Choroid plexus epithelial cell (primary cell): ENCODE results near the gene GPR152.

ENCODE experiments used
- DNase-seq: peaks from one replicate; pipeline ENCODE4 v3.0.0-alpha.2; 2010; ENCODE audit warnings: low read depth
- H3K4me3 ChIP-seq: 2 replicates; pipeline ENCODE4 v1.5.1; 2011; ENCODE audit warnings: low read depth, mild to moderate bottlenecking, control low read depth, low read length, moderate library complexity
- TF ChIP-seq, protein P1 (sequence below): conservative IDR thresholded peaks from 2 replicates; pipeline ENCODE4 v1.5.1; 2011; ENCODE audit warnings: low read depth, mild to moderate bottlenecking, control low read depth, inconsistent platforms, low read length, moderate library complexity

GPR152 gene

DNA sequence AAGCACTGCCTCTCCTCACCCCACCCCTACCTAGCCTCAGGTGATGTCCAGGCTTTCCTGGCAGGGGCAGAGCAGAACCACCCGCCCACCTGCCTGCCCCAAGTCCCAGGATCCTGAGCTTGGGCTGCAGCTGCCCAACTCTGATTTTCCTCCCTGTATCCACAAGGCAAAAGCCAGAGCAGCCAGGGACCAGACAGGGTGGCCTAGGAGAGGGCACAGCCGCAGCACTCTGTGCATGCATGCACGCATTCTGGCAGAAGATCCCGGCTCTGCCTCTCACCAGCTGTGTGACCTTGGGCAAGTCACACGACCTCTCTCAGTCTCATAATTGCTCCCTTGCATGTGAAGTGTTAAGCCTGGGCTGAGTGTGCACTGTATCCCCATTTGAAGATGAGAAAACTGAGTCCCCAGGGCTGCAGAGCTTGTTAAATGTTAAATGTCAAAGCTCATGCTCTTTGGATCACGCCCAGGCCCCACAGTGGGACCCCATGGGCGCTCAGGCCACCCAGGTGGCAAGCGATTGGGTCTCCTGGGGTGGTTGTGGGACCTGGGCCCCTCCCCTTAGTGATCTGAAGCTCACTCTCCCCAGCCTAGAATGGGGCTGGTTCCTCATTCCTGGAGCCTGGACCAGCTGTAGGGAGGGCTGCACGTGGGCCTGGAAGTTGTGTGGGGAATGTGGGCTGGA is 39.9 kb downstream of the GPR152 start:
- TF ChIP-seq, protein P1, sequence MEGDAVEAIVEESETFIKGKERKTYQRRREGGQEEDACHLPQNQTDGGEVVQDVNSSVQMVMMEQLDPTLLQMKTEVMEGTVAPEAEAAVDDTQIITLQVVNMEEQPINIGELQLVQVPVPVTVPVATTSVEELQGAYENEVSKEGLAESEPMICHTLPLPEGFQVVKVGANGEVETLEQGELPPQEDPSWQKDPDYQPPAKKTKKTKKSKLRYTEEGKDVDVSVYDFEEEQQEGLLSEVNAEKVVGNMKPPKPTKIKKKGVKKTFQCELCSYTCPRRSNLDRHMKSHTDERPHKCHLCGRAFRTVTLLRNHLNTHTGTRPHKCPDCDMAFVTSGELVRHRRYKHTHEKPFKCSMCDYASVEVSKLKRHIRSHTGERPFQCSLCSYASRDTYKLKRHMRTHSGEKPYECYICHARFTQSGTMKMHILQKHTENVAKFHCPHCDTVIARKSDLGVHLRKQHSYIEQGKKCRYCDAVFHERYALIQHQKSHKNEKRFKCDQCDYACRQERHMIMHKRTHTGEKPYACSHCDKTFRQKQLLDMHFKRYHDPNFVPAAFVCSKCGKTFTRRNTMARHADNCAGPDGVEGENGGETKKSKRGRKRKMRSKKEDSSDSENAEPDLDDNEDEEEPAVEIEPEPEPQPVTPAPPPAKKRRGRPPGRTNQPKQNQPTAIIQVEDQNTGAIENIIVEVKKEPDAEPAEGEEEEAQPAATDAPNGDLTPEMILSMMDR = no peak
- no peak overlapping the region for H3K4me3 ChIP-seq
- DNase-seq = no peak

DNA sequence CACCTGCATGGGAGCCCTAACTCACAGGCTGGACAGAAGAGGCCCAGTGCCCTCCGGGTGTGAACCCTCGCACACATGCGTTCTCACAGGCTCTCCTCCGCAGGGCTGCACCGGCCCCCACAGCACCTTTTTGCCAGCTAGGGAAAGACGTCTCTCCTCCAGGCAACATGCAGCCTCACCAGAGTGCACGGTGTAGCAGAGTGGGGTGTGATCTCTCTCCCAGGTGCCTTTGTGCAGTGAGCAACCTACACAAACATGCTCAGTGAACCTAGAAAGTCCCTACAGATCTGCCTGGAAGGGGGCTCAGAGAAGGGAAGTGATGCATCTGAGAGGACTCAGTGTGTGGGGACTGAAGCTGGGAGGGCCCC is 40.8 kb downstream of the GPR152 start:
- no peak for DNase-seq
- TF ChIP-seq, protein P1 = no peak
- H3K4me3 ChIP-seq = no peak overlapping the region

DNA sequence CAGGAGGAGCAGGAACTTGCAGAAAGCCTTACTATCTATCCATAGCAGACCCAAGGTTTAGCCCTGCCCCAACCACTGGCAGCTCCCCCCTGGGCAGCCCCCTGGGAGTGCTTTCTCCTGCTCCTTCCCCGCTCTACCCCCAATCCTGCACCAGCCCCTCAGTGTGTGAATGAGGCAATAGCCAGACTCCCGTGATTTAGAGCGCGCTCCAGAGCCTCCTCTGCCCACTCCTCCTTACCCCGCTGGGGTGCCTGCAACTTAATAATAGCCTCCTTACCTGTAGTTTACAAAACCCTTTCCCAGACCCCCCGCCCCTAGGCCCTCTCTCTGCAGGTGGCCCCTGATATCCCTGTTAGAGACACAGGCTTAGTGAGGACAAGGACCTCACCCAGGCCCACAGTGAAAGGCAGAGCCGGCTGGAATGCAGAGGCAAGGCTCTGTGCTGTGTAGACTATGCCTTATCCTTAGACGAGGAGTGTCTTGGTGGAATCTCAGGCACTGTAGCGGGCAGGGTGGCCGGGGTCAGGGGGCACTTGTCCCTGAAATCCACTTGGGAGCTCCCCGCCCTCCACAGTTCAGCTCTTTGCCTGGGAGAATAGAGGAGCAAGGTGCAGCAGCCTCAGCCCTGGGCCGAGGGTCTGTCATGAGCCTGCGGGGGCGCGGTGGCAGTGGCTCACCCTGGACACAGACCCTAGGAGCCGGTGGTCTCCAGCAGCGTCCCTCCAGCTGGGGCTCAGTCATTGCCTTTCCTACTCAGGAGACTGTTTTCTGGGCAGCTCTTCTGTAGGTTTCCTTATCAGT is 41.3 kb downstream of the GPR152 start:
- no peak for DNase-seq
- TF ChIP-seq, protein P1 = no peak
- H3K4me3 ChIP-seq = no peak overlapping the region

DNA sequence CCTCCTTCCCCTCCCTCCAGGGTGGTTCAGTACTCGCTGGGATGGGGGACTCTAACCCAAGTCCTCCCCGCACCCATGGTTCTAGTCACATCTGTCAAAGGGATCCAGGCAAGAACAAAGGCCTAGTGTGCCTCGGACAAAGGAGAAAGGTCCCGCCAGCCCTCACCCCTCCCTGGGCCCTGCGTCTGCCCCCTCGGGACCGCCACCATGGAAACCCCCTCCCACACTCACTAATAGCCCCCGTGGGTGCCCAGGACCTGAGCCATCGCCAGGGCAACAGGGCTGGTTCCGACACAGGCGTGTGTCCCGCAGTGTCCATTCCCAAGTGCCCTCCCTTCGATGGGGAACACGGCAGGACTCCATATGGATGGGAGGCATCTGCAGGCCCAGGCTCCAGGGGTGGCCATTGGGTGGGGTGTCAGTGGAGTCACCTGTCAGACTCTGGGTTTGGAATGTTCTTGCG is 42.1 kb downstream of the GPR152 start:
- DNase-seq = no peak
- TF ChIP-seq, protein P1 = no peak
- H3K4me3 ChIP-seq = no peak overlapping the region

DNA sequence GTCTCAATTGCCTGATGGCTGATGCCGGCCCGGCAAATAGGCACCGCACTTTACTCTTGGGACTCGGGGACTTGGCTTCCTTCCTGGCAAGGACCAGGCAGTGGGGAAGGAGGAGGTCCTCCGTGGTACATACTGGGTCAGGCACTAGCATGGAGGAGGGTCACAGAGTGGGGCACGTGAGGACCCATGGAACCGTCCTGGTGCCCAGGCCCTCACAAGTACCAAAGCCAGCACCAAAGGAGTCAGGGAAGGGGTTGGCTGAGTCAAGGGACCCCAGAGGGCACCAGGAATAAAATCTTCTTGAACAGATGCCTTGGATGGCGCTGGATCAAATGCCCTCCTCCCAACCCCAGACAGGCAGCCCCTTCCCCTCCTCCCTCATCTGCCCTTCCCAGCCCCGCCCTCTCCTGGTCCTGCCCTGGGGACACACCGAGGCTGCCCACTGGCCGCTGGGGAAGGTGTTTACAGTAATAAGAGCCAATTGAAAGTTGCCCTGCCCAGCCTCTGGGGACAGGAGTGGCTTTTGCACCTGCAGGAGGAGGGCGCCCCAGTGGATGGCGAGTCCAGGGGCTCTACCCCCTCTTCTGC is 42.7 kb downstream of the GPR152 start:
- no peak for DNase-seq
- TF ChIP-seq, protein P1 = no peak
- no peak overlapping the region for H3K4me3 ChIP-seq

DNA sequence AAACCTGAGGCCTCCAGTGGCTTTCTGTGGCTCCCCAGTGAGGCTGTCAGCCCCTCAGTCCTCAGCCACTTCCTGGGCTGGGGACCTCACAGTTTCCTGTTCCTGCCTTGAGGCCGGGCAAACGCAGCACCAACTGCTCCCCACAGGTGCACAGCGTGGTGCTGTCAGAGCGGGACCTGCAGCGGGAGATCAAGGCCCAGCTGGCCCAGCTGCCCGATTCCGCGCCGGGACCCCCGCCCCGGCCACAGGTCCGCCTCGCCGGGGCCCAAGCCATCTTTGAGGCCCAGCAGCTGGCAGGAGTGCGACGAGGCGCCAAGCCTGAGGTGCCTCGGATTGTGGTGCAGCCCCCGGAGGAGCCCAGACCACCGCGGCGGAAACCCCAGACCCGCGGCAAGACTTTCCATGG is 43.3 kb downstream of the GPR152 start:
- DNase-seq = no peak
- TF ChIP-seq, protein P1 = no peak
- no peak overlapping the region for H3K4me3 ChIP-seq
